Astrocyte (in vitro differentiated cells and primary cell): ENCODE measurements around the gene GRIP1.

ENCODE experiments used
- CTCF ChIP-seq: IDR thresholded peaks from 2 replicates; pipeline ENCODE4 v1.5.1; 2011; ENCODE audit warnings: low read depth, mild to moderate bottlenecking, inconsistent platforms, low read length, moderate library complexity; ENCODE audit not compliant: insufficient read depth
- EZH2 ChIP-seq: IDR thresholded peaks from 2 replicates; pipeline ENCODE4 v1.6.1; 2012; ENCODE audit warnings: mild to moderate bottlenecking, low read length, inconsistent platforms; ENCODE audit not compliant: insufficient read depth

- TF ChIP-seq CTCF = no peak
- no peak for TF ChIP-seq EZH2
These were observed 47.7 kb upstream of the GRIP1 start for GRCh38 chr12:66726556-66726955.
